ENCODE results near the gene LTN1.

Gene LTN1

GRCh38 chr21:28923439-28923975 is 69.2 kb downstream of the LTN1 start:
- H3K4me2 ChIP-seq (ENCODE audit: low read length), result no peak overlapping the region
- no peaks in the 10 kb centered on the region for H3K27me3 ChIP-seq (ENCODE audit: control insufficient read depth, low read length)
- H4K20me1 ChIP-seq (ENCODE audit: control insufficient read depth, insufficient read depth, low read depth, low read length), result no peaks in the 10 kb centered on the region
- H3F3A ChIP-seq (ENCODE audit: control insufficient read depth, insufficient read depth), result no peaks in the 10 kb centered on the region
- H3K27ac ChIP-seq (ENCODE audit: low read depth, low read length), result no peak overlapping the region
- H3K4me1 ChIP-seq (ENCODE audit: control insufficient read depth, low read length), result no peaks in the 10 kb centered on the region
- no peaks in the 10 kb centered on the region for H3K36me3 ChIP-seq (ENCODE audit: control insufficient read depth, low read length)
- no peaks in the 10 kb centered on the region for H3K9me3 ChIP-seq (ENCODE audit: control insufficient read depth, insufficient read depth, low read length)
- TF ChIP-seq EZH2phosphoT487 (IDR thresholded peaks at IDR 0.05; ENCODE audit: borderline replicate concordance, low read length) (no peak), CTCF (IDR thresholded peaks at IDR 0.05; ENCODE audit: low read depth, low read length, poor library complexity, severe bottlenecking) (no peak)
- no peaks in the 10 kb centered on the region for H3K79me2 ChIP-seq (ENCODE audit: control insufficient read depth, low read length)
- no peak overlapping the region for H3K4me3 ChIP-seq (ENCODE audit: low read length)
- no peaks in the 10 kb centered on the region for H3K9me2 ChIP-seq (replicated peaks; ENCODE audit: control insufficient read depth, low read length)

- Histone ChIP-seq H3K9me2 (replicated peaks; ENCODE audit: control insufficient read depth, low read length) (no peaks in the 10 kb centered on the region), H3K36me3 (ENCODE audit: control insufficient read depth, low read length) (no peaks in the 10 kb centered on the region), H3K79me2 (ENCODE audit: control insufficient read depth, low read length) (no peaks in the 10 kb centered on the region), H3F3A (ENCODE audit: control insufficient read depth, insufficient read depth) (no peaks in the 10 kb centered on the region), H3K27ac (ENCODE audit: low read depth, low read length) (no peak overlapping the region), H3K9me3 (ENCODE audit: control insufficient read depth, insufficient read depth, low read length) (no peaks in the 10 kb centered on the region), H3K27me3 (ENCODE audit: control insufficient read depth, low read length) (no peaks in the 10 kb centered on the region), H3K4me1 (ENCODE audit: control insufficient read depth, low read length) (no peaks in the 10 kb centered on the region), H4K20me1 (ENCODE audit: control insufficient read depth, insufficient read depth, low read depth, low read length) (no peaks in the 10 kb centered on the region), H3K4me3 (ENCODE audit: low read length) (no peak overlapping the region), H3K4me2 (ENCODE audit: low read length) (no peak overlapping the region)
- TF ChIP-seq EZH2phosphoT487 (IDR thresholded peaks at IDR 0.05; ENCODE audit: borderline replicate concordance, low read length) (no peak), CTCF (IDR thresholded peaks at IDR 0.05; ENCODE audit: low read depth, low read length, poor library complexity, severe bottlenecking) (no peak)
Observed at GRCh38 chr21:28922368-28922767, 70.3 kb downstream of the LTN1 start.

GRCh38 chr21:28916150-28916893 is 76.4 kb downstream of the LTN1 start:
- Histone ChIP-seq H4K20me1 (ENCODE audit: control insufficient read depth, insufficient read depth, low read depth, low read length) (no peaks in the 10 kb centered on the region), H3K9me2 (replicated peaks; ENCODE audit: control insufficient read depth, low read length) (no peaks in the 10 kb centered on the region), H3K27ac (ENCODE audit: low read depth, low read length) (no peak overlapping the region), H3K79me2 (ENCODE audit: control insufficient read depth, low read length) (no peaks in the 10 kb centered on the region), H3K9me3 (ENCODE audit: control insufficient read depth, insufficient read depth, low read length) (no peaks in the 10 kb centered on the region), H3K4me2 (ENCODE audit: low read length) (no peak overlapping the region), H3F3A (ENCODE audit: control insufficient read depth, insufficient read depth) (no peaks in the 10 kb centered on the region), H3K27me3 (ENCODE audit: control insufficient read depth, low read length) (peaks cover 5% of the 10 kb centered on the region), H3K36me3 (ENCODE audit: control insufficient read depth, low read length) (no peaks in the 10 kb centered on the region), H3K4me1 (ENCODE audit: control insufficient read depth, low read length) (no peaks in the 10 kb centered on the region), H3K4me3 (ENCODE audit: low read length) (no peak overlapping the region)
- TF ChIP-seq EZH2phosphoT487 (IDR thresholded peaks at IDR 0.05; ENCODE audit: borderline replicate concordance, low read length), result no peak
- no peak for TF ChIP-seq CTCF (IDR thresholded peaks at IDR 0.05; ENCODE audit: low read depth, low read length, poor library complexity, severe bottlenecking)
